GM23248 (cell line): ENCODE measurements around the gene MAGEB16.

Source experiments
- EZH2 ChIP-seq: fragments of 200-600 bp; sonication (generic); IDR thresholded peaks from 2 replicates; pipeline ENCODE4 v1.6.1; 2018; ENCODE audit warnings: antibody characterized with exemption, mild to moderate bottlenecking; ENCODE audit not compliant: insufficient read depth, poor library complexity, severe bottlenecking
- EZH2phosphoT487 ChIP-seq: fragments of 200-600 bp; sonication (generic); IDR thresholded peaks from 2 replicates; pipeline ENCODE4 v1.6.1; 2018; ENCODE audit warnings: antibody characterized with exemption, moderate library complexity, mild to moderate bottlenecking, low read depth; ENCODE audit not compliant: insufficient read depth

DNA sequence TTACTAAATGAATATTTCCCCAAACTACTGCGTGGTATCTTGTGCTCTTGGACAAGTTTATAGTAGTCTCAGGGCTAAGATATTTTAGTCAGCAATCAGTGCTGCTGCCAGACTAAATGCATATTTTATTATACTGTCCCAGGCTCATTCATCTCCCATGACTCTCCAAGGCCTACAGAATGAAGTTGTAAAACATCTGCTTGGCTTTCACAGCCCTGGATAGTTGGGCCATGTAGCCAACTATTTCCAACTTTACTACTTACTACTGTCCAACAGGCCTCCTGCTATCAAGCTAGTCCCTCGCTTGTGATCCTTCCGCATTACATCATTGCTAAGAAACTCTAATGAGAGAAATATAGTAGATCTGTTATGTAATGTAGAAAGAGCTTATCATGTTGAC is 31.4 kb downstream of the MAGEB16 start:
- no peak for TF ChIP-seq EZH2
- TF ChIP-seq EZH2phosphoT487 = no peak
